NCI-H2196 (cell line): ENCODE measurements around the gene KRTAP10-2.

Source experiments
- DNase-seq: peaks from one replicate; lab custom pipeline; 2025; ENCODE audit not compliant: unreplicated experiment; lab: John Stamatoyannopoulos, UW

Gene KRTAP10-2

DNA sequence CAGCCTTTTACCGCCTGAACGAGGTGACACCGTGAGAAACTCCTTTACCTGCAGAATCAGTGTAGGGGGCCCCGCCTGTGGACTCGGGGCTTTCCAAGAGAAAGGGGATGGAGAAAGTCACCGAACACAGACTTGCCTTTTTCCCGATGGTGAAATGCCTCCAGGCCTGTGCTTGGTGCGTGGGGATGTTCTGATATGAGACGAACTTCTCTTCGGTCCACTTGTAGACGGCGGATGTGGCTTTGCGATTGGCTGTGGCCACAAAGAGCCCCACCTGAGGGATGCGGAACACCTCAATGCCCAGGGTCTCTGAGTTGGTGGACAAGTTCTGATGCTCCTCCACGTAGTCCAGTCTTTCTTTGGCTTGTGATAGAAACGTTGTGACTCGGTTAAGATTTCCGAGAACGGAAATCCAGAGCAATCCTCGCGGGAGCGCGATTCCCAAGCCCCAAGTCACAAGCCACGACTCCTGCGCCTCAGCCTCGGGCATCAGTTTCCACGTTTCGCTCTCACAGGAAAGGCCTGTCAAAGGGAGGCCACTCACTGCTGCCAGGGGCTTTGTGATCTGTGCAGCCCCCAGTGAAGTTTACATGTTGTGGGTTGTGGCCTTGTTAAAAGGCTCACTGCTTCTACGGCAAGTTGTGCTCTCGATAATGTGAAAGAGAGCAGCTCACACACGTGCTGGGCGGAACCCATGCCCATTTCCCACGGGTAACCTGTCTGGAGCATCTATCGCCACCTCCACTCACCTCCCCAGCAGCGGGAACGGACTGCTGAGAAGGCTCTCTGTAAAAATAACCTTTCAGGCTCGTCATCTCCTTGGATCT is 23.9 kb downstream of the KRTAP10-2 start:
- DNase-seq = no peak

DNA sequence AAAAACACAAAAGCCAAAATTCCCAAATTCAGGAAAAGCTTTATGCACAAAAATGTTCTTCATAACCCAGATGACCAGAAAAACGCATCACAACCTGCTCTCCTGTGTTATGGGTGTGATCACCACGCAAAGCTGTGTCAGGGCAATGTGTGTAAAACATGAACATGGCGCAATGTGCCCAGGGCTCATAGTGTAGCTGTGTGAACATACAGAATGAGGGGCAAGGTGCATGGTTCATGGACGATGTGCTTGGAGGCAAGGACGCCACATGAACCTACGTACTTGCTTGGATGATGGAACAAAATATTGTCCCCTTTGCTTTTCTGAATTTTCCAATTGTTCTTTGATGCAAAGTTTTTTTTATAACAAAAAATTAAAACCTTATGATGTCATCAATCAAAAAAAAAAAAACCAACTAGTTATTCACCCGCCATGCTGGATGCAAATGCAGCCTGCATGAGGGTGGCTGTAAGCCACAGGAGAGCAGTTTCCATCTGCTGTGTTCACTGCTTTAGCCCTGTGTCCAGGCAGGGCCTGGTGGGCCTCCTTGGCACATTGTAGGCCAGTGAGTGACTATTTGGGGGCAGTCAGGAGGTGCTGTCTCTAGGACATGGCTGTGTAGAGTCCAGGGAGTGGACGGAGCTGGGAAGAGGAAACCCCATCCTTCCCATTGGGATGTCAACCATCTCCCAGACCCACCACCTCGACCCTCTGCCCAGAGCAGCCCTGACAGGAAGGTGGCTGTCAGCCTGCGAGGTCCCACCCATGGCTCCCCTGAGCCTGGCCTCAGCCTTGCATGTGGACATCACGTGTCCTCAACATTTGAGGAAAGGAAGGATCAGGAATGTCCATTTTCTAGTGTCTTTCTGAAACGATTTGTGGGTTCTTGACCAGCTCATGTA is 25.0 kb downstream of the KRTAP10-2 start:
- DNase-seq = no peak

DNA sequence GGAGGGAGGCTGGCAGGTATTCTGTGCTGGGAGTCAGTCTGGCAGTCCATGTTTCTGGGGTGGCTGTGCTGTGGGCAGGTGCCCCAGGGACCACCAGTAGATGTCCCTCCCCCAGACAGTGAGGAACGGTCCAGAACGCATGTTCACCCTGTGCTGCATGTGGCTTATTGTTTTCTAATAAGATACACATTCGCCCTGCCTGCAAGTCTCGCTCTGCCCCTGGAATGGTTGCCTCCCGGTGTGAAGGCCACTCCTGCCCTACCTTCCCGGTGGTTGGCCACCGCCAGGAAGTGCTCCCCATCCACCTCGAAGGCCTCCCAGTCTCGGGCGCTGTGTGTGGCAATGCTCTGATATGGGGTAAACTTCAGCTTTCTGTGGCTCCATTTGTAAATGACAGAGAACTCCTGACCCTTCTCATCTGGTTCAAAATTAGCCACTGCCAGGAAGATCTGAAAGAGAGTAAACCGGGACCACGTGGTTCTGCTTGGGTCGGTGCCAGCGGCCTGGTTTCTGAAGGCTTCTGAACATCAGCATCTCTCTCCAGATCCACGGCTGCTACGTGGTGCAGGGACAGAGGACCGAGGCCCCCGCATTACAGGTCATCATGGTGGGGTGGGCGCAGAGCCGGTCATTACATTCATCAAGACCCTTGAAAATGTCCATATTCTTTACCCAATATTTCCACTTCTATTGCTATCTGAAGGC is 25.8 kb downstream of the KRTAP10-2 start:
- DNase-seq = no peak

DNA sequence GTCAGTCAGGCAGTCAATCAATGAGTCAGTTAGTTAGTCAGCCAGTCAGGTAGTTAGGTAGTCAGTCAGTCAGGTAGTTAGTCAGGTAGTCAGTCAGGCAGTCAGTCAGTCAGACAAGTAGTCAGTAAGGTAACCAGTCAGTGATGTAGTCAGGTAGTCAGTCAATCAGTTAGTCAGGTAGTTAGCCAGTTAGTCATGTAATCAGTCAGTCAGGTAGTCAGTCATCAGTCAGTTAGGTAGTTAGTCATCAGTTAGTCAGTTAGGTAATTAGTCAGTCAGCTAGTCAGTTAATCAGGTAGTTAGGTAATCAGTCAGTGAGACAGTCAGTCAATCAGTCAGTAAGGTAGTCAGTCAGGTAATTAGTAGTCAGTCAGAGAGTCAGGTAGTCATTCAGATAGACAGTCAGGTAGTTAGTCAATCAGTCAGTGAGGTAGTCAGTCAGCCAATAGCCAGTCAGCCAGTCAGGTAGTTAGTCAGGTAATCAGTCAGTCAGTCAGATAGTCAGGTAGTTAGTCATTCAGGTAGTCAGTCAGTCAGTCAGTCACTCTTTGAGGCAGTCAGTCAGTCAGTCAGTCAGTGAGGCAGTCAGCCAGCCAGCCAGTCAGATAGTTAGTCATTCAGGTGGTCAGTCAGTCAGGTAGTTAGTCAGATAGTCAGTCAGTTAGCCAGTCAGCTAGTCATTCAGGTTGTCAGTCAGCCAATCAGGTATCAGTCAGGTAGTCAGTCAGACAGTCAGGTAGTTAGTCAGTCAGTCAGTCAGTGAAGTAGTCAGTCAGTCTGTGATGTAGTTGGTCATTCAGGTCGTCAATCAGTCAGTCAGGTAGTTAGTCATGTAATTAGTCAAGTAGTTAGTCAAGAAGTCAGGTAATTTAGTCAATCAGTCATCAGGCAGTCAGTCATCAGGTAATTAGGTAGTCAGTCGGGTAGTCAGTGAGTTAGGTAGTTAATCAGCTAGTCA is 26.6 kb downstream of the KRTAP10-2 start:
- no peak for DNase-seq

DNA sequence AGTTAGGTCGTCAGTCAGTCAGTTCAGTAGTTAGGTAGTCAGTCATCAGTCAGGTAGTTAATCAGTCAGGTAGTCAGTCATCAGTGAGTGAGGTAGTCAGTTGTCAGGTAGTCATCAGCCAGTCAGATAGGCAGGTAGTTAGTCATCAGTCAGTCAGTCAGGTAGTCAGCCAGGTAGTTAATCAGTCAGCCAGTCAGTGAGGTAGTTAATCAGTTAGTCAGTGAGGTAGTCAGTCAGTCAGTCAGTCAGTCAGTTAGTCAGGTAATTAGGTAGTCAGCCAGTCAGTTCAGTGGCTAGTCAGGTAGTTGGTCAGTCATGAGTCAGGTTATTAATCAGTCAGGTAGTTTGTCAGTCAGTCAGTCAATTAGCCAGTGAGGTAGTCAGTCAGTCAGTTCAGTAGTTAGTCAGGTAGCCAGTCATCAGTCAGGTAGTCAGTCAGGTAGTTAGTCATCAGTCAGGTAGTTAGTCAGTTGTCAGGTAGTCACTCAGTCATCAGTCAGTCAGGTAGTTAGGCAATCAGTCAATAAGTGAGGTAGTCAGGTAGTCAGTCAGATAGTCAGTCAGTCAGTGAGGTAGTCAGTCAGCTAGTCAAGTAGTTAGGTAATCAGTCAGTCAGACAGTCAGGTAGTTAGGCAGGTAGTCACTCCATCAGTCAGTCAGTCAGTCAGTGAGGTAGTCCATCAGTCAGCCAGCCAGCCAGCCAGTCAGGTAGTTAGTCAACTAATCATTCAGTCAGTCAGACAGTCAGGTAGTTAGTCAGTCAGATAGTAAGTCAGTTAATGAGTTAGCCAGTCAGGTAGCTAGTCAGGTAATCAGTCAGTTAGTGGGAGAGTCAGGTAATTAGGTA is 27.5 kb downstream of the KRTAP10-2 start:
- DNase-seq = no peak

DNA sequence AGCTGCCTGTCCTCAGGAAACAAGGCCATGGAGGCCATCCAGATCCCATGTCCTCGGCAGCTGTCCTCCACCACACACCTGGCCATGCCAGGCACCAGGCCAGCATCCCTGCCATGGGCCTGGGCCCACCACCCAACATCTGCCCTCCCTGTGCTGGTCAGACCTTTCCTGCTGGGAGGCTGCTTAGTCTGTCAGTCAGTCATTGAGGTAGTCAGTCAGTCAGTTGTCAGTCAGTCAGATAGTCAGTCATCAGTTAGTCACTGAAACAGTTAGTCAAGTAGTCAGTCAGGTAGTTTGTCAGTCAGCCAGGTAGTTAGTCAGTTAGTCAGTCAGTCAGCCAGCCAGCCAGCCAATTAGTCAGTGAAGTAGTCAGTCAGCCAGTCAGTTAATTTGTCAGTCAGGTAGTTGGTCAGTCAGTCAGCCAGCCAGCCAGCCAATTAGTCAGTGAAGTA is 28.5 kb downstream of the KRTAP10-2 start:
- DNase-seq = no peak

DNA sequence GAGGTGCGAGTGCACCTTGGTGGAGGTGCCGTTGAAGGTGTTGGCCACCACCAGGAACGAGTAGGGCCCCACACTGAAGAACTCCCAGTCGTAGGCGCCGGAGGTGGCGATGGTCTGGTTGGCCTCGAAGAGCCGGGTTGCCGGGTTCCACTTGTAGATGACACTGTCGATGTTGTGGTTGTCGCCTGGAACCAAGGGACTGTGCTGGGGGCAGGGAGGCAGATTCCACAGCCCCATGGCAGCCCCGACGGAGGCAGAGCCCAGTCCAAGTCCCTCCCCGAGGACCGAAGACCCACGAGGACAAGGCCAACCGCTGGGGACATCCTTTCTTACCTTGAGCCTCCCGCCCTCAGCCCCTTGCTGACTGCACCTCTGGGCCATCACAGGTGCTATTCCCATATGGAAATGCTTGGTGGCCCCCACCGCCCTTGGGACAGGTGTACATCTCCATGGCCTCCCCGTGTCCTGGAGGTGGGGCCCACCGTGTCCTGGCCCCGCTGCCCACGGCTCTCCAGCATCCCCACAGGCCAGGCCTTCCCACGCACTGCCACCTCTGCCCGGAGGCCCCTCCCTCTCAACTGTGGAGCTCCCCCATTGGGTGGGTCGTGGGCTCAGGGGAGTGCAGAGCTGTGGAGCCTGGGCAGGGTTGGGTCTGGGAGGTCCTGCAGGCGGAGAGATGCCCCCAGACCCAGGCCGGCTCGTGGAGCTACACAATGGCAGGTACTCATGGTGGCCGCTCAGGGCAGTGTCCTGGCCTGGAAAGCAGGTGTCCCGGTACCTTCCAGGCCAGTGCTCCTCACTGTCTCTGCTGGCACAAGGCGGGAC is 29.2 kb downstream of the KRTAP10-2 start:
- no peak for DNase-seq

DNA sequence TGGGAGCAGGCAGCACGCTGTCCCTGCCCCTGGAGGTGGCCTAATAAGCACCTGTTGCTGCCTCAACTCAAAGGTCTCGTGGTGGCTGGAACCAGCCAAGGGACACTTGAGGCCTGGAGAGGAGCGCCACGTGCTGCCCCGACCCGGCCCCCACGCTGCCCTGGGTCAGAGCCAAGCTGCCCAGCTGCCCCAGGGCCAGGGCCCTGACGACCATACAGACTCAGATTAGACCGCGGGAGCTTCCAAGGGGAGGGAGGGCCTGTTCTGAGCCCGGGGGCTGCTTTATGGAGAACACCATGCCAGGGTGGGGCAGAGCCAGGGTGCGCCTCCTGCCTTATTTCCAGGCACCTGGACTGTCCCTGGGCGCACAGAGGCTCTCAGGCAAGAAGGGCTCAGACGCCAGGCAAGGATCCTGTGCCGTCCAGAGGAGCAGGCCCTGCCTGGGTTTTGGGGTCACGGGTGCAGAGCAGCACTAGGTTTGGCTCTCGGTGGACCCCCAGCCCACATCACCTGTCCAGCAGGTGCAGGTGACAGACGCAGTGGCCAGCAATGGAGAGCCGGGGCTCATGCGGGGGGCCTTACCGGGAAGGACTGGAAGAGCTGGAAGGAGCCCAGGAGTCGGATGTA is 29.9 kb downstream of the KRTAP10-2 start:
- no peak for DNase-seq

DNA sequence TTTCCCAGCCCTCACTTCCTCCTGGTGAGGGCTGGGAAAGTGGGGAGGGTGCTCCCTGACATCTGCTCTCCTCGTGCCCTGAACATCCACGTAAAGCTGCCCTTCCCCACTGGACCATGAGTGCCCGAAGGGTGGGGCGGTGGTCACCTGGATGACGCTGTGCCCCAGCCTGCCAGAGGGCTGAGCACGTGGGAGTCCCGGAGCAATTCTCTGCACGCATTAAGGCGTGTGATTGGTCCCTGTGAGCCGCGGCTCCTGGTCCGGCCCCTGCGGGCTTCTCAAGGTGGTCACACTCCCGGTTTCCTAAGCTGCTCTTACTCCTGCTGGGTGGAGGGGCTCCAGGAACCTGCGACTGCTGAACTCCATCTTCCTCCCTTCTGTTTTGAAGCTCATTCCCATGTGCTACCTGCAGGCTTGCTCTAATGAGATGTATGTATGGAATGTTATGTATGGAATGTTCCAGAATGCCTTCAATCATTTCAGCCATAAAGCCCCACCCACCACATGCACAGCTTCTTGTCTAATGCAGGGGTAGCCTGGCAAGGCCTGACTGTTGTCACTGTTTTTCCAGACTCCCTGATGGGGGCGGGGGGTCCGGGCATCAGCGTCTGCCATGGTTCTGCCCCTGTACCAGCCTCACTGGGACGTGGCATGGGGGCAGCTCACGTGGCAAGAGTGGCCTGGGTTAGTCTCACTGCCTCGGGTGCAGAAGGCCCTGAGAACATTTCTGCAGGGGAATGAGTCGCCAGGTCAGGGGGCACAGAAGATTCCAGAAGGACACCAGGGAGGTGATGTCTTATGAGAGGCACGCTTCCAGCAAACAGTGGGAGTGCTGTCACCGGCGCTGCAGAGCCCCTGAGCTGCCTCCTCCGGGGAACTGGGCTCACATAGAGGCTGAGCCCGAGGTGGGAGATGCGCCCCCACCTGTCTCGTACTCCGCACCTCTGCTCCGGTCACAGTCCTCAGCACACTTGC is 30.7 kb downstream of the KRTAP10-2 start:
- DNase-seq = no peak

DNA sequence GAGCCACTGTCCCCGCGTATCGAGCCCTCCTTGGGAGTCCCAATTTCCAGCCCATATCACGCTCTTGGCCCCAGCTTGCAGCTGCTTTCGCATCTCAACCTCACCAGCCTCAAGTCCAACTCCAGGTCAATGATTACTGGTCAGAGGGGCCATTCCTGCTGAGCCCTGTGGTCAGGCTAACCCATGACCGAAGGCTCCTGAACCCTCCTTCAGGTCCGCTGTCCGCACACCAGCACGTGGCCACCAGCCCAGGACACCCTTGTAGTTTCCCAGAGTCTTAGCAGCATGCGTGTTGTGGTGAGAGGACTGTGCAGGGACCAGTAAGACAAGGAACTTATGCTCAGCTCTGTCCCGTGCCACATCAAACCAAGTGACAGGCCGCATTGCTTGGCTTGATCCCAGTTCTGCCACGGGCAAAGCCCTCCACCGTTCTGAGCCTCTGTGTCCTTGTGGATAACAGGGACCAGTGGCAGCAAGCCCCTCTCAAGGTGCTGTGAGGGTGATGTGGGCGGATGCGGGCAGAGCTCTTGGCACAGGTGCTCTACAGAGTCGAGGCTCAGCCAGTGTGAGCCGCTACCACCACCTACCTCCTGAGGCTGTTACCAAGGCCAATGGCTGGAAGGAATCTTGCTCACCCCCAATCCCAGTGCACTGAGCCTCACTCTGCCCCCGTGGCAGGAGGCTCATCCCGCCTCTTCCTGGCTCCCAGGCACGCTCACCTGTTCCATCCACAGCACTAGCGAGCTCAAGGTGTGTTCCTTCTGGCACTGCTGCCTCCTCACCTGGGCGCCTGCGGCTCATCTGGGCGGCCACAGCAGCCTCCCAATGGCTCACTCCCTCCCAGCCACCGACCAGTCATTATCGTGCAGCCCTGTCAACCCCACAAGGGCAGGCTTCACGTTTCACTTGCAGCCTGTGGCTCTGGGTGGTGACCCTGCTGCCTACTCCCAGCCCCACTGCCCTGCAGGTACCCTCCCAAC is 31.7 kb downstream of the KRTAP10-2 start:
- no peak for DNase-seq

DNA sequence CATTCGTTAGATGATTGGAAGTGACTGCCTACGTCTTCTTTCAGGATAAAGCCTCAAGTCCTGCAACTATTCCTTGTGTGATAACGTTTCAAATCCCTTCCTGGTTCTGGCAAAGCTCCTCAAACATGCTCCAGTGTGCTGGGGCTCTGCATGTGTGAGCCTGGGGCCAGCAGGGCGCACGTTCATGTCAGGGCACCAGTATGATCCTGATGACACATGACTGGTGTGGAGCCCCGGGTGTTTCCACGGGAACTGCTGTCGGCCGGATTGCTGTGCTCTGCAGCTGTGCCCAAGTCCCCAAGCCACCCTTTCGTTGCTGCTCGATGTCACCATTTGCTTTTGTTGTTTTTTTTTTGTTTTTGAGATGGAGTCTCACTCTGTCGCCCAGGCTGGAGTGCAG is 32.6 kb downstream of the KRTAP10-2 start:
- no peak for DNase-seq

DNA sequence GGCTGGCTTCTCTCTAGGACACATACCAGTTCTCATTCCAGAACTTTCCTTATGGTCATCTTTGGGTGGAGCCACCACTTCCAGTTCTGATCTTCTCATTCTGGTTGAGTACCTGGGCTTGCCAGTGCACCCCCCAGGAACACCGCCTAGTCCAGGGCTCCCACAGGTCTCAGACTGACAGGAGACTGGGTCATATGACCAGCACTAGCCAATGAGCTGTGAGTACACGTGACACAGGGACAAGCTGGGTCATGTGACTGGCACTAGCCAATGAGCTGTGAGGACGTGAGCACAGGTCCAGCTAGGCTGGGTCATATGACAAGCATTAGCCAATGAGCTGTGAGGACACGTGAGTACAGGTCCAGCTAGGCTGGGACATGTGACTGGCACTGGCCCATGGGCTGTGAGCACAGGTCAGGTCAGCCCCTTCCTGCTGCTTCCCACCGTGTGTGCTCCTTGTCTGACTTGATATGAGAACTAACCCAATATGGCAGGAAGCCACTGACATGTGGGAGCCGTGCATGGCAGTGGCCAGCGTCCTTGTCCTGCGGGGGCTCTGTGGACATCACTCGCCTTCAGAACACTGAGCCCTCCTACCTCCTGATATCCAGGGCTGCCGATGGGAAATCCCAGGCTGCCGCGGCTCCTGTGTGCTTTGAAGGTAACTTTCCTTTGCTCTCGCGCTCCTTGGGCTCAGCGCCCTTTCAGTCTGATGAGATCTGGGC is 34.0 kb downstream of the KRTAP10-2 start:
- no peak for DNase-seq

DNA sequence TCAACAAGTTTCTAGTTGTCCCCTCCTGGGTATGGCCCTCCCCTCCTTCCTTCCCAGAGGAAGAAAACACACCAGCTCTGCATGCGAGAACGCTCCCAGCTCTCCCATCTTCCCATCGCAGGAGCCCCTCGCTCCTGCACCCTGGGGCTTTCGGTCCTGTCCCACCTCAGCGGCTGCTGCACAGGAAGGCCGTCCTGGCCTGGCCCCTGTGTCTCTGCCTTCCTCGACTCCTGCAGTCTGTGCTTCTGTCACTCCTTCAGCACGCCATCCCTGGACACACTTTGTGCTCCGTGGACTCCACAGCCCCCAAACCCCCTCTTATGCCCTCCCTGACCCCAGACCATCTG is 34.5 kb downstream of the KRTAP10-2 start:
- DNase-seq = no peak

DNA sequence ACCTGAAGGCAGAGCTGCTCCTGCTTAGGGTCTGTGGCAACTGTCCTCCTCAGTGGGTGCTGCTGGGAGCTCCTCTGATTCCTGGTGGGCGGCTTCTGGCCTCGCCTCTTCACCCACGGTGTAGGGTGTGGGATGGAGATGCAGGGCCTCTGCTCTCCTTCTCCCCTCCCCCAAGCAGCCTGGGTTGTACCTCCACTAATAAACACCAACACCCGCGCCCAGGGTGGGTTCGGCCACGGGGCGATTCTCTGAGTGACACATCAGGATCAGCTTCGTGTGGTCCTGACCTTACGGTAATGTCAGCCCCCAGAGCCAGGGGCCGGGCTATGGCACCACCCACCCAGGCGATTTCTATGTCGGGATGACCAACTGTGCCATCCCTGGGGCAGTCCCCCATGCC is 35.0 kb downstream of the KRTAP10-2 start:
- no peak for DNase-seq
